Kidney epithelial cell (primary cell): ENCODE results near the gene ARHGAP40. TPM values are rescaled to one million over a fixed set of nuclear protein-coding genes. Genes with fewer than 3 reads are reported as not detected.

Source experiments
- DNase-seq: peaks from one replicate; pipeline ENCODE4 v3.0.0-alpha.2; 2010; ENCODE audit warnings: low read depth
- H3K27me3 ChIP-seq: 2 replicates; pipeline ENCODE4 v1.6.0; 2011; ENCODE audit warnings: low read length; ENCODE audit not compliant: control insufficient read depth, insufficient read depth
- H3K36me3 ChIP-seq: 2 replicates; pipeline ENCODE4 v1.5.1; 2011; ENCODE audit warnings: low read length; ENCODE audit not compliant: control insufficient read depth, insufficient read depth
- H3K4me3 ChIP-seq: 2 replicates; pipeline ENCODE4 v1.5.1; 2011; ENCODE audit warnings: low read depth, mild to moderate bottlenecking, control low read depth, low read length
- CTCF ChIP-seq: IDR thresholded peaks from 2 replicates; pipeline ENCODE4 v1.5.1; 2011; ENCODE audit warnings: mild to moderate bottlenecking, moderate library complexity, low read length, control low read depth, inconsistent platforms; ENCODE audit not compliant: insufficient read depth, poor library complexity, severe bottlenecking
- total RNA-seq: library from RNA; depleted of rRNA; stranded (reverse); fragments of >200 nt; gene quantifications from 2 replicates; pipeline ENCODE4 v1.2.3, GENCODE V29; 2015

Gene ARHGAP40
- total RNA-seq, 1 donor from 2014 or later = 2.8 TPM

- no peak overlapping the region for H3K4me3 ChIP-seq
- no peaks in the 10 kb centered on the region for H3K36me3 ChIP-seq
- TF ChIP-seq CTCF = no peak
These were observed 84.4 kb downstream of the ARHGAP40 start for GRCh38 chr20:38685853-38686473.

GRCh38 chr20:38692436-38693411 lies 91.1 kb downstream of the ARHGAP40 start:
- Histone ChIP-seq H3K4me3 (no peak overlapping the region), H3K27me3 (no peaks in the 10 kb centered on the region), H3K36me3 (no peaks in the 10 kb centered on the region)
- peak; percentile 26 for DNase-seq
- no peak for TF ChIP-seq CTCF

More at GRCh38 chr20:38685853-38686473, 84.4 kb downstream of the ARHGAP40 start:
- H3K27me3 ChIP-seq = no peaks in the 10 kb centered on the region
- no peak for DNase-seq

- Histone ChIP-seq H3K36me3 (no peaks in the 10 kb centered on the region), H3K4me3 (no peak overlapping the region), H3K27me3 (no peaks in the 10 kb centered on the region)
- DNase-seq = no peak
- TF ChIP-seq CTCF = no peak
These were observed 95.7 kb downstream of the ARHGAP40 start for GRCh38 chr20:38697306-38697705.

GRCh38 chr20:38698541-38698940 lies 96.9 kb downstream of the ARHGAP40 start:
- H3K4me3 ChIP-seq = no peak overlapping the region
- TF ChIP-seq CTCF = no peak
- no peak for DNase-seq
- peaks cover 5% of the 10 kb centered on the region for H3K27me3 ChIP-seq
- H3K36me3 ChIP-seq = no peaks in the 10 kb centered on the region

- Histone ChIP-seq H3K36me3 (no peaks in the 10 kb centered on the region), H3K4me3 (no peak overlapping the region), H3K27me3 (peaks cover 10% of the 10 kb centered on the region)
- TF ChIP-seq CTCF = no peak
- no peak for DNase-seq
These were observed 98.5 kb downstream of the ARHGAP40 start for GRCh38 chr20:38700141-38700540.

Other genes starting within 250 kb of the ARHGAP40 start
- gene SNHG17, start 166.5 kb upstream of the ARHGAP40 start, total RNA-seq = 34.2 and 47.6 TPM in 2 replicates
- gene RALGAPB, start 129.0 kb upstream of the ARHGAP40 start, total RNA-seq = 32.9 and 35.1 TPM in 2 replicates
- not detected in 2 replicates for gene ADIG, start 20.6 kb upstream of the ARHGAP40 start, total RNA-seq
- gene SLC32A1, start 122.7 kb downstream of the ARHGAP40 start, total RNA-seq = not detected in 2 replicates
- gene ACTR5, start 146.7 kb downstream of the ARHGAP40 start, total RNA-seq = 8.4 and 10.3 TPM in 2 replicates
- 0.13 and 0.14 TPM in 2 replicates for gene PPP1R16B, start 203.9 kb downstream of the ARHGAP40 start, total RNA-seq